Neural progenitor cell (in vitro differentiated cells): ENCODE results near the gene LRRC1.

ENCODE experiments used
- EZH2 ChIP-seq: fragments of 200-600 bp; sonication (generic); IDR thresholded peaks from 2 replicates; pipeline ENCODE4 v1.6.1; 2017; ENCODE audit warnings: antibody characterized with exemption, mild to moderate bottlenecking, moderate library complexity
- TF ChIP-seq, protein P1 (sequence below): fragments of 200-600 bp; sonication (generic); IDR thresholded peaks from 2 replicates; pipeline ENCODE4 v1.5.1; 2017; ENCODE audit warnings: antibody characterized with exemption, mild to moderate bottlenecking

DNA sequence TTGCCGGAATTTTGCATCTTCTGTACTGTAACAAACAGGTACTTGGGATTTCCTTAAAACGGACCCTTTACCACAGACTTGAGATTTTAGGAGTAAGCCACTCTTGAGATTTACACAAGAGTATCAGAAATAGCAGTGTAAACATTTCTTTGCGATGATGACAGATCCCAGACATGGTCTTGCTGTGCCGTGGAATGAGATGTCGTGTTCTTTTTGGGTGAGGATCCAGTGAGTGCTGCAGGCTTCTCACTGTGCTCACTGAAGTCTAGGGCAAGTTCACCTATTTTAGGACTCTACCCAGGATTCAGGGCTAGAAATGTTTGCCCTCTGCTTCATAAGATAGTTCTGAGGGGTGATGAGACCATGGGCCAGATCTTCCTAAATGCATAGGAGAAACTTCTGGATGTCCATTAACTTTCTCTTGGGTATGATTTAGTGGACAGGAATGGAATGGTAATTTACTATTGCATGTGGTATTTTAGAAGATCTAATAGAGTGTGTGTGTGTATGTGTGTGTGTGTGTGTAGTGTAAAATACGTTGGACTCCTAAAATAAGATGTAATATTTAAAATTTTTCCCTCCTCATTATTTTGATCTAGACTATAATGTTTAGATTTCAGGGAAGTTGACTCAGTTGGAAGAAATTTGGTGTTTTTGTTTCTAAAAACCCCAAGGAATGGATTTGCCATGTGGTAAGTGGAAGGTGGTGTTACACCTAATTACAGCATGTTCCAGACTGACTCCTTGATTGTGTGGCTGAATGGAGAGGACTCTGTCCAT, 8.5 kb downstream of the LRRC1 start:
- TF ChIP-seq, protein P1, sequence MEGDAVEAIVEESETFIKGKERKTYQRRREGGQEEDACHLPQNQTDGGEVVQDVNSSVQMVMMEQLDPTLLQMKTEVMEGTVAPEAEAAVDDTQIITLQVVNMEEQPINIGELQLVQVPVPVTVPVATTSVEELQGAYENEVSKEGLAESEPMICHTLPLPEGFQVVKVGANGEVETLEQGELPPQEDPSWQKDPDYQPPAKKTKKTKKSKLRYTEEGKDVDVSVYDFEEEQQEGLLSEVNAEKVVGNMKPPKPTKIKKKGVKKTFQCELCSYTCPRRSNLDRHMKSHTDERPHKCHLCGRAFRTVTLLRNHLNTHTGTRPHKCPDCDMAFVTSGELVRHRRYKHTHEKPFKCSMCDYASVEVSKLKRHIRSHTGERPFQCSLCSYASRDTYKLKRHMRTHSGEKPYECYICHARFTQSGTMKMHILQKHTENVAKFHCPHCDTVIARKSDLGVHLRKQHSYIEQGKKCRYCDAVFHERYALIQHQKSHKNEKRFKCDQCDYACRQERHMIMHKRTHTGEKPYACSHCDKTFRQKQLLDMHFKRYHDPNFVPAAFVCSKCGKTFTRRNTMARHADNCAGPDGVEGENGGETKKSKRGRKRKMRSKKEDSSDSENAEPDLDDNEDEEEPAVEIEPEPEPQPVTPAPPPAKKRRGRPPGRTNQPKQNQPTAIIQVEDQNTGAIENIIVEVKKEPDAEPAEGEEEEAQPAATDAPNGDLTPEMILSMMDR = no peak
- TF ChIP-seq EZH2 = no peak
